Esophagus muscularis mucosa (tissue), 4 donors: Measurements from ENCODE around the gene SLC16A12.

ENCODE experiments used
- EP300 ChIP-seq: sonication (generic); formaldehyde crosslinking; IDR thresholded peaks from one replicate; pipeline ENCODE4 v1.6.1; 2017; ENCODE audit warnings: antibody characterized with exemption
- POLR2AphosphoS5 ChIP-seq, 2 donors: sonication (generic); formaldehyde crosslinking; IDR thresholded peaks; one replicate each; pipeline ENCODE4 v1.6.1; 2017; ENCODE audit warnings: antibody characterized with exemption in 2 of 2
- TF ChIP-seq, protein P1 (sequence below), 3 experiments: fragments of 200-600 bp in 2 of 3; fragments of 450-650 bp in 1 of 3; sonication (generic) in 2 of 3; IDR thresholded peaks; one replicate each; pipeline ENCODE4 v1.5.1; 2017 to 2019; ENCODE audit warnings: antibody characterized with exemption in 3 of 3, mild to moderate bottlenecking in 2 of 3, moderate library complexity in 1 of 3

DNA sequence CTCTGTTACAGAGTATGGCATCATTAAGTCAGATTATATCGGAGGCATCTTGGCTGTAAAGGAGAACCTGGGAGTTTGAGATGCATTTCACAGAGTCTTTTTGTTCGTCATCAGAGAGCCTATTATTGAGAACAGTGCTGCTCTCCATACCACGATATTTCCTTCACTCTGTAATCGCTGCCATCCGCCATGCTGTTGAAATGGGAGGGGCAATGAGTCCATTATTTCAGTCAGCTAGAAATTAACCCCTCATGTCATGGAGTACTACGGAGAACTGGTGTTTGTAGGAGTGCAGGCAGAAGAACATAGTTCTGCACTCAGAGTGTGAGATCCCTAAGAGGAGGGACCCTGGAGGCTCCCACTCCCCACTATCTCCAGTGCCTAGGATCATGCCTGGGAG, 59.2 kb downstream of the SLC16A12 start:
- TF ChIP-seq, protein P1, sequence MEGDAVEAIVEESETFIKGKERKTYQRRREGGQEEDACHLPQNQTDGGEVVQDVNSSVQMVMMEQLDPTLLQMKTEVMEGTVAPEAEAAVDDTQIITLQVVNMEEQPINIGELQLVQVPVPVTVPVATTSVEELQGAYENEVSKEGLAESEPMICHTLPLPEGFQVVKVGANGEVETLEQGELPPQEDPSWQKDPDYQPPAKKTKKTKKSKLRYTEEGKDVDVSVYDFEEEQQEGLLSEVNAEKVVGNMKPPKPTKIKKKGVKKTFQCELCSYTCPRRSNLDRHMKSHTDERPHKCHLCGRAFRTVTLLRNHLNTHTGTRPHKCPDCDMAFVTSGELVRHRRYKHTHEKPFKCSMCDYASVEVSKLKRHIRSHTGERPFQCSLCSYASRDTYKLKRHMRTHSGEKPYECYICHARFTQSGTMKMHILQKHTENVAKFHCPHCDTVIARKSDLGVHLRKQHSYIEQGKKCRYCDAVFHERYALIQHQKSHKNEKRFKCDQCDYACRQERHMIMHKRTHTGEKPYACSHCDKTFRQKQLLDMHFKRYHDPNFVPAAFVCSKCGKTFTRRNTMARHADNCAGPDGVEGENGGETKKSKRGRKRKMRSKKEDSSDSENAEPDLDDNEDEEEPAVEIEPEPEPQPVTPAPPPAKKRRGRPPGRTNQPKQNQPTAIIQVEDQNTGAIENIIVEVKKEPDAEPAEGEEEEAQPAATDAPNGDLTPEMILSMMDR (IDR thresholded peaks at IDR 0.05), result no peak
- TF ChIP-seq POLR2AphosphoS5 (IDR thresholded peaks at IDR 0.05) (no peak), EP300 (no peak)
